ENCODE data around the gene OR10R2.
"Not testable (repeated sequence)": the region's sequence is repeated elsewhere in the genome, so short reads cannot be mapped to it uniquely, and the experiment has no call there.

Gene OR10R2

DNA sequence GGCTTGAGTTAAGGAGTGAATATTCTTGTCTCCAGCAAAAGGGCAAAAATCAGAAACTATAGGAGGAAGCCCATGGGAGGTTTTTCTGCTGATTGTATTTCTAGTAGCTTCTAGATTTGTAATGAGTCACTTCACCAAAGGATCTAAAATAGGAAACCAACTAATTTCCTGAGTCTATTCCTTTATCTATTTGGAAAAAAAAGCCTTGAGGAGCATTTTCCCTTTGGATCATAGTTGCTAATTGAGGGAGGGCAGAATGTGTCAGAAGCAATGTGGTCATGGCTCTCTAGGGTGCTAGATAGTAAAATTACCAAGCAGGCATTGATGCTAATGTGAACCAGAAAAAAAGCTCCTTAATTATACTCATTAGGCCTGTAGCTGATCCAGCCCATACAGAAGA, at the start of gene OR10R2:
OR10R2 (plus strand) TSS at position 301 of the 400 bp plus-strand sequence. CDS start 106 bp downstream, outside the sequence.
- H3K27ac ChIP-seq: no peak within 1 kb of the TSS
- TF ChIP-seq, protein P1, sequence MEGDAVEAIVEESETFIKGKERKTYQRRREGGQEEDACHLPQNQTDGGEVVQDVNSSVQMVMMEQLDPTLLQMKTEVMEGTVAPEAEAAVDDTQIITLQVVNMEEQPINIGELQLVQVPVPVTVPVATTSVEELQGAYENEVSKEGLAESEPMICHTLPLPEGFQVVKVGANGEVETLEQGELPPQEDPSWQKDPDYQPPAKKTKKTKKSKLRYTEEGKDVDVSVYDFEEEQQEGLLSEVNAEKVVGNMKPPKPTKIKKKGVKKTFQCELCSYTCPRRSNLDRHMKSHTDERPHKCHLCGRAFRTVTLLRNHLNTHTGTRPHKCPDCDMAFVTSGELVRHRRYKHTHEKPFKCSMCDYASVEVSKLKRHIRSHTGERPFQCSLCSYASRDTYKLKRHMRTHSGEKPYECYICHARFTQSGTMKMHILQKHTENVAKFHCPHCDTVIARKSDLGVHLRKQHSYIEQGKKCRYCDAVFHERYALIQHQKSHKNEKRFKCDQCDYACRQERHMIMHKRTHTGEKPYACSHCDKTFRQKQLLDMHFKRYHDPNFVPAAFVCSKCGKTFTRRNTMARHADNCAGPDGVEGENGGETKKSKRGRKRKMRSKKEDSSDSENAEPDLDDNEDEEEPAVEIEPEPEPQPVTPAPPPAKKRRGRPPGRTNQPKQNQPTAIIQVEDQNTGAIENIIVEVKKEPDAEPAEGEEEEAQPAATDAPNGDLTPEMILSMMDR (conservative IDR thresholded peaks at IDR 0.05): no peak
- TF ChIP-seq ZFX (IDR thresholded peaks at IDR 0.05): no peak

GRCh38 chr1:158425027-158425426, 47.0 kb upstream of the OR10R2 start:
- TF ChIP-seq, protein P1 (conservative IDR thresholded peaks at IDR 0.05): no peak
- no peak for TF ChIP-seq ZFX (IDR thresholded peaks at IDR 0.05)
- H3K27ac ChIP-seq: no peak overlapping the region

GRCh38 chr1:158426137-158426536, 45.9 kb upstream of the OR10R2 start, which contains the start of gene OR10K2:
TSS of gene OR10K2 (minus strand) at chr1:158426237. CDS start at chr1:158420866, 5,371 bp downstream.
- no peak for TF ChIP-seq ZFX (IDR thresholded peaks at IDR 0.05)
- TF ChIP-seq, protein P1 (conservative IDR thresholded peaks at IDR 0.05): no peak
- H3K27ac ChIP-seq: no peak within 1 kb of the TSS

DNA sequence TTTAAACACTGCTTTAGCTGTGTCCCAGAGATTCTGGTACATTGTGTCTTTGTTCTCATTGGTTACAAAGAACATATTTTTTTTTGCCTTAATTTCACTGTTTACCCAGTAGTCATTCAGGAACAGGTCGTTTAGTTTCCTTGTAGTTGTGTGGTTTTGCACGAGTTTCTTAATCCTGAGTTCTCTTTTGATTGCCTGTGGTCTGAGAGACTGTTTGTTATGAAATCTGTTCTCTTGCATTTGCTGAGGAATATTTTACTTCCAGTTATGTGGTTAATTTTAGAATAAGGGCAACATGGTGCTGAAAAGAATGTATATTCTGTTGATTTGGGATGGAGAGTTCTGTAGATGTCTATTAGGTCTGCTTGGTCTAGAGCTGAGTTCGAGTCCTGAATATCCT, 41.9 kb upstream of the OR10R2 start:
- H3K27ac ChIP-seq: not testable (repeated sequence)

GRCh38 chr1:158434741-158435140, 37.3 kb upstream of the OR10R2 start:
- H3K27ac ChIP-seq: no peak overlapping the region
- TF ChIP-seq, protein P1 (conservative IDR thresholded peaks at IDR 0.05): no peak
- no peak for TF ChIP-seq ZFX (IDR thresholded peaks at IDR 0.05)

DNA sequence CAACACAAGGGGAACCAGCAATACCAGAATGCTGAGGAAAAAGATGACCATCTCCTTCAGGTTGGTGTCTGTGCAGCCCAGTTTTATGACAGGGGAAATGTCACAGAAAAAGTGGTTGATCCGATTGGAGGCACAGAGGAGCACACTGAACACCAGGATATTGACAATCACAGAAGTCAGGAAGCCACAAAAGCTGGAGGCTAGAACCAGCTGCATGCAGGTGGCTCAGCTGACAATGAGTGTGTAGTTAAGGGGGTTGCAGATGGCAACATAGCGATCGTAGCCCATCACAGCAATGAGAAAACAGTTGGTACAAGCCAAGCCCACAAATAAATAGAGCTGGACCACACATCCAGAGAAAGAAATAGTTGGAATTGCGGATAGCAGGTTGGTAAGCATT, 26.6 kb upstream of the OR10R2 start:
- H3K27ac ChIP-seq: no peak overlapping the region
- TF ChIP-seq ZFX (IDR thresholded peaks at IDR 0.05): no peak
- TF ChIP-seq, protein P1 (conservative IDR thresholded peaks at IDR 0.05): no peak

- TF ChIP-seq, protein P1 (conservative IDR thresholded peaks at IDR 0.05): no peak
- TF ChIP-seq ZFX (IDR thresholded peaks at IDR 0.05): no peak
- no peak overlapping the region for H3K27ac ChIP-seq
Observed at GRCh38 chr1:158454537-158454936, 17.5 kb upstream of the OR10R2 start.

- TF ChIP-seq, protein P1 (conservative IDR thresholded peaks at IDR 0.05): no peak
- no peak for TF ChIP-seq ZFX (IDR thresholded peaks at IDR 0.05)
- no peak overlapping the region for H3K27ac ChIP-seq
Observed at GRCh38 chr1:158457246-158457645, 14.8 kb upstream of the OR10R2 start.
